HG02938 (cell line): ENCODE data around the gene PTPRT.

ENCODE experiments used
- ATAC-seq: cut with Tn5 transposase; IDR thresholded peaks from one replicate; pipeline ENCODE4 v1.9.1; 2021; ENCODE audit warnings: mild to moderate bottlenecking, moderate library complexity; ENCODE audit not compliant: unreplicated experiment

Gene PTPRT

DNA sequence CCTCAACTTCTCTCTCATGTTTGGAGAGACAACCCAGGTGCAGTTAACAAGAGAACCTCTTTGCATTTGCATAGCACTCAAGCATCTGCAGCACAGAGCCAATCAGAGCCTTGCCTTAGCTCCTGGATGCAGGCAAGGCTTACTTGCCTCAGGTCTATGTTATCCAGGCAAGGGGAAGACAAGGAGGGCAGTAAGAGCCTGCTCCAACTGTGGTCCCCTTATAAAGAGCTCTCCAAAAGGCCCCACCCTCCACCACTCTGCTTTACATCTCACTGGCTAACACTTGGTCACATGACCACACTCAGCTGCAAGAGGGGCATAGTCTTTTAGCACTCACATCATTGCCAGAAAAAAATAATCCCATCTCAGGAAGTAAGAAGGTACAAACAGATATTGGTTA lies 540.0 kb downstream of the PTPRT start:
- ATAC-seq, result no peak

DNA sequence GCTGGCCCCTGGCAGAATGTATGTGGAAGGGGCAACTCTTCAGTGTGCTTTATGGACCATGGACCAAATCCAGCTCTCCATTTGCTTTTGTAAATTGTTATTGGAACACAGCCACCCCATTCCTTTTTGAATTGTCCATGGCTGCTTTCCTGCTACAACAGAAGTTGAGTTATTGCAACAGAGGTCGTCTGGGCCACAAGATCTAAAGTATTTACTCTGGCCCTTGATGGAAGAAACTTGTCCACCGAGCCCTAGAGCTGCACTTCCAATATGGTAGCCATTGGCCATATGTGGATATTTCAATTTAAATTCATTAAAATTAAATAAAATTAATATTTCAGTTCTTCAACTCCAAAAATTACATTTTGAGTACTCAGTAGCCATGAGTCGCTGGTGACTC lies 543.5 kb downstream of the PTPRT start:
- no peak for ATAC-seq

DNA sequence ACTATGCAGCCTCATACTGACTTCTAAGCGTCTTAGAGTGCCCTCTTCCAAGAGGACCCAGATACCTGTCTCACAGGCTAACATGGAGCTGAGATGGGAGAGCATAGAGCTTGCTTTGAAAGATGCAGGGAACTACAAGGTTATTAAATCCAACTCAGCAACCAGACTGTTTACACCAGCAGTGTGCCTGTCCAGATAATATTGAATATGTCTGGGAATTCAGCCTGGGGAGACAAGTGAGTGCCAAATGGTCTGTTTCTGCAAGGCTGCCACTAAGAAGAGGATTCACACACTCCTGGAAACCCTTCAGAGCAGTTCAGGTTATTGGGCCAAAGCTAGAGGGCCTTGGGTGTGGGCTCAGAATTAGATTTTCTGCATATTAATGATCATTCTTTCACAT lies 547.8 kb downstream of the PTPRT start:
- no peak for ATAC-seq

DNA sequence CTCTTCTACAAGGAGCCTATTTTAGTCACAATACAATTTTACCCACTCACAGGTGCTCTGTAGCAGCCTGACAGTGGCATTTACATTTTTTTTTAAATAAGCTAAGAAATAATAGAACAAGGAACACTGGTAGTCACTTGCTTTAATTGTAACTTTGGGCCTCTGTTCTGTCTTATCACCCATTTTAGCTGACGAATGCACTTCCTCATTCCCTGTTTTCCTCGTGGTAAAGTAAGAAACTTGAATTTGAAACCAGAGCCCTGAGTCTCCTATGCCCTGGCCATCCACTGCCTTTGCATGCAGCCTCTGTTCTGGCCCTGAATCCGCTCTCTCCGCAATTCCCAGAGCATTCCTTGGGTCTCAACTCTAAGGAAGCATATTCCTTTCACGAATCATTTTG lies 550.6 kb downstream of the PTPRT start:
- ATAC-seq, result no peak

DNA sequence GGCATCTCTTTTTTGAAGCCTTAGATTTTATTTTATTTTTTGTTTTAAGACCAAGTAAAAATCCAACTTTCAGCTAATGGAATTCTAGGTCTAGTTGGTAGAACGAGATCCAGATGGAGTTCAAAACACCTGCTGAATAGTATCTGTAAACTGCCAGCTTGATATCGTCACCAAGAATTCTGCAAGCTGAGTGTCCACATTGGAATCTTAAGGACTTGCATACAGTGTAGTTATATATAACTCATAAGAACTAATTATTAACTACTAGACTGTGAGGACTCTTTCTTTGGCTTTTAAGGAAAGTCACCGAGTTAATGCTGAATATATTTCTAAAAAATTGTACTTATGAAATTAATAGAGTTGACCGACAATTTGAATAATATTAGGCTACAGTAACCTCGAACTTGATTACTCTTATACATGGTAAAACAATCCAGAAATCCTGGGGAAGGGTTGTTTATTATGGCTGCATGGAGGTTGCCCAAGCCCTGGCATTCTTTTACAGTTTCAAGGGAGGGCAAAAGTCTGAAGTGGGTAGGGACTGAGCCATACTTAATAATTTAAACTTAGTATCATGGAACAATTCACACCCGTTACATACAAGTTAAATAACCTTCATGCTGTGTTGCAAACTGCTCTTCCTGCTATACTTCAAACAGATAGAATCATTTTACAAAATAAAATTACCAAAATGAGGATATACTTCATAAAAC lies 553.9 kb downstream of the PTPRT start:
- no peak for ATAC-seq

- no peak for ATAC-seq
Measured at GRCh38 chr20:42634156-42634555, 555.5 kb downstream of the PTPRT start.

DNA sequence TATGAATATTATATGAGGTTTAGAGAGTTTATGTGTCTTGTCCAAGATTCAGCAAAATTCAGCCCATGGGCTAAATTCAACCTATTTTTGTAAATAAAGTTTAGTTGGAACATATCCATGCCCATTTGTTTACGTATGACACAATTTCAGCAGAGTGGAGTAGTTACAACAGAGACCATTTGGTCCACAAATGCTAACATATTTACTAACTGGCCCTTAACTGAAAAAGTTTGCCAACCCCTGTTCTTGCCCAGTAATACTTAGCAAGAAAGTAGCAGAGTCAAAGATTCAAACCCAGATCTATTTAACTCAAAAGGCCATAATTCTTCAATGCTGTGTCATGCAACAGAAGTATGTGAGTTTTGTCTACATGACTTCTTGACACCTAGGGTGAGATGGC lies 561.0 kb downstream of the PTPRT start:
- no peak for ATAC-seq

GRCh38 chr20:42613076-42613475 lies 576.6 kb downstream of the PTPRT start:
- ATAC-seq, result no peak

GRCh38 chr20:42611889-42612837 lies 577.5 kb downstream of the PTPRT start:
- ATAC-seq, result no peak

- no peak for ATAC-seq
Measured at GRCh38 chr20:42611423-42611822, 578.3 kb downstream of the PTPRT start.

DNA sequence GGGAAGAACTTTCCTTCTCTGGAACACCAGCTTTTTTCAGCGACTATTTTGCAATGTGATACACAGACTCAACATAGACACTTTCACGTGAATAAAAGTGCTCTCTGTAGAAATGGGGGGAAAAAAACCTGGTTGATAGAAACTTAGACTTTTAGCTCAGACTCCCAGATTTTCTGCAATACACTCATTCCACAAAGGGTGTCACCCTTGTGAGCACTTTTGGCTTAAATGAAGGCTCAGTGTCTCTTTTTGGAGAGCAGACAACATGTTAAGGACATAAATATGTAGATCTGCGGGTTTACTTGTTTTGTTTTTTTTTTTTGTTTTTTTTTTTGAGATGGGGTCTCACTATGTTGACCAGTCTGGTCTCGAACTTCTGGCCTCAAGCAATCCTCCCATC lies 579.6 kb downstream of the PTPRT start:
- no peak for ATAC-seq

DNA sequence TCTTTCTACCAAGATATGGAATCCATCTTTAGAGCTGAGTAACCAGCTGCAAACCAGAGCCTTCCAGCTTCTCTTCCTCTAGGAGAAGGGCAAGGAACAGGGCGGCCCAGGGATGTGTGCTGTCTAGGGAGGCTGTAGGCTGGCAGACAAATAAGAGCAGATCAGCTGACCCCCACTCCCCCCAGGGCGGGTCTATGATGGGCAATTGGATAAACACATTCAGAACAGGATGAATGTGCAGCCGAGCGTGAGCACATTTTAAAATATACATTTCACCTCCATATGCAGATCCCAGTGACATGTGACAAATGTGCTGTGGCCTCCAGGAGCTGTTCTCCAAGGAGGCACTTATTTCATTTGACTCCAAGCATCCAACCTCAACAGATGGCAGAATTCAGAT lies 580.1 kb downstream of the PTPRT start:
- ATAC-seq, result no peak

GRCh38 chr20:42604998-42605956 lies 584.4 kb downstream of the PTPRT start:
- ATAC-seq, result no peak

DNA sequence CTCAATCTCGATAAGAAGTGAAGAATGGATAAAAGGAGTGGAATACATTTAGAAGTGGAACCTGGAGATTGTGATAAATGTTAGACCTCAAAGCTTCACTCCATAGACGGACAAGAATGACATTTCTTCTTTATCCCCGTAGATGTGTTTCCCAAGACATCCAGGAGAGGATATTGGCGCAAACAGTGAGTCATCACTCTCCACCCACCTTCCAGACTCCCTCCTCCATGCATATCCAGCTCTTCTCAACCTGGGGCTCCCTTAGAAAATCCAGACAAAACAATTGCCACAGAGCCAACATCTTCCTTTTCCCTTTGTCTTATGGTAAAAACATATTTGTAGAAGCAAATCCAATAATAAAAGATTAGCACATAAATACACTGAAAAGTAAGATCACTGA lies 586.1 kb downstream of the PTPRT start:
- ATAC-seq, result no peak

GRCh38 chr20:42598581-42598980 lies 591.1 kb downstream of the PTPRT start:
- ATAC-seq, result no peak

GRCh38 chr20:42595625-42596024 lies 594.1 kb downstream of the PTPRT start:
- ATAC-seq, result no peak

- ATAC-seq, result no peak
Measured at GRCh38 chr20:42594659-42595058, 595.0 kb downstream of the PTPRT start.

GRCh38 chr20:42594011-42594410 lies 595.7 kb downstream of the PTPRT start:
- ATAC-seq, result no peak

- no peak for ATAC-seq
Measured at GRCh38 chr20:42589976-42590639, 599.6 kb downstream of the PTPRT start.

- ATAC-seq, result no peak
Measured at GRCh38 chr20:42588847-42589246, 600.9 kb downstream of the PTPRT start.
